Inflammatory macrophage treated with lipopolysaccharide for 1 hour (primary cell): ENCODE data around the gene VPS37B.
A peak's percentile ranks its signal among the peaks of the same experiment; 100 is the strongest.
"Not testable (repeated sequence)": the region's sequence is repeated elsewhere in the genome, so short reads cannot be mapped to it uniquely, and the experiment has no call there.

Experiments used
- DNase-seq, 2 donors: peaks; one replicate each; pipeline ENCODE4 v3.0.0-alpha.2; 2020 to 2022

VPS37B gene

GRCh38 chr12:122880155-122880667 lies 15.7 kb downstream of the VPS37B start:
- DNase-seq = no peak

GRCh38 chr12:122878780-122879612 lies 16.9 kb downstream of the VPS37B start:
- DNase-seq = no peak

DNA sequence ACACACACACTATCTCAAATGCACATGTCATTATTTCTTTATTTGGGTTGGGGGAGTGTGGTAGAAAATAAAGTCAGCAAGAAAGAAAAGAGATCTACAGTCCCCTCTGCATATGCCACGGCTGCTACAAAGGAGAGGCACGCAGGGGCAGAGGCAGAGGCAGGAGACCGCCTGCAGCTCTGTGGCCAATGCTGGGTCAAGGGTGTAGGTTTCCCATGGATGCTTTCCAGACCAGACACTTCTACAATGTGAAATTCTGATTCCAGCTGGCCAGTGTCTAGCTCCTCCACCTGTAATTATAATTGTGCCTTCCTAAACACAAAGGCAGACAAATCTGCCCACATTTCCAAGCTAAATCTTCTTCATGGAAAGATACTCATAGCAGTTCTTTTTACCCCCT lies 19.2 kb downstream of the VPS37B start:
- no peak for DNase-seq

GRCh38 chr12:122876281-122876680 lies 19.6 kb downstream of the VPS37B start:
- not testable (repeated sequence) for DNase-seq

GRCh38 chr12:122875590-122876220 lies 20.2 kb downstream of the VPS37B start:
- DNase-seq = no peak

GRCh38 chr12:122874081-122874480 lies 21.8 kb downstream of the VPS37B start:
- DNase-seq = no peak

DNA sequence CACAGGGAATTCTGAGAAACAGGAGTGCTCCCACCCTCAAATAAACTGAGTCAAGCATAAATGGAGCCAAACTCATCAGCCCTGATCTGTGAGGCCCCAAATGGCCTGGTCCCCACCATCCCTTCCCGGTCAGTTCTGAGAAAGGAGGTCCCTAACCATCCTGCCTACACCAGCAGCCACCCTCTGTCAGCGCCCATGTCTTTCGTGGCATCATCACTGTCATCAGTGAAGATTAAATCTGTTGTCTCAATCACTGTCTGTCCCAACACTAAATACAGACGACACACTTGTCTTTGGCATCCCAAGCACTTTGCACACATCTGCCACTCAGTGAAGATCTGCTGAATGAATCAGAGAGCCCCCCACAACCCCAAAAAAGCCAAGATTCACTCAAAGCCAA lies 22.4 kb downstream of the VPS37B start:
- DNase-seq = no peak

DNA sequence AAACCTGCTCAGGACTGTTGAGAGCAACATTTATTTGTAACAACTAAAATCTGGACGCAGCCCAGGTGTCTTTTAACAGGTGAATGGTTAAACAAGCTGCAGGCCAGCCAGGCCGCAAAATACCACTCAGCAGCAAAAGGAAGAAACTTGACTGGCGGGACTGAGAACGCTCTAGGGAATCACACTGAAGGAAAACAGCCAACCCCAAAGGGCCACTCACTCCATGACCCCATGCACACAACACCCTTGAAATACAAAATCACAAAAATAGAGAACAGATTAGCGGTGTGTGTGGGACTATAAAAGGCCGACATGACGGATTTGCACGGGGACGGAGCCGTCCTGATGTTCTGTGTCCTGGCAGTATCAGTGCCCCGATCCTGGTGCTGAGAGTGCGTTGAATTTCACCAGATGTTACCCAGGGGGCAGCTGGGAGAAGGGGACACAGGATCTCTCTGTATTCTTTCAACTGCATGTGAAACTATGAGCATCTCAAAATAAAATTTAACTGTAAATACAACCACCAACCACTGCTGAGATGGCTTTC lies 23.0 kb downstream of the VPS37B start:
- no peak for DNase-seq

DNA sequence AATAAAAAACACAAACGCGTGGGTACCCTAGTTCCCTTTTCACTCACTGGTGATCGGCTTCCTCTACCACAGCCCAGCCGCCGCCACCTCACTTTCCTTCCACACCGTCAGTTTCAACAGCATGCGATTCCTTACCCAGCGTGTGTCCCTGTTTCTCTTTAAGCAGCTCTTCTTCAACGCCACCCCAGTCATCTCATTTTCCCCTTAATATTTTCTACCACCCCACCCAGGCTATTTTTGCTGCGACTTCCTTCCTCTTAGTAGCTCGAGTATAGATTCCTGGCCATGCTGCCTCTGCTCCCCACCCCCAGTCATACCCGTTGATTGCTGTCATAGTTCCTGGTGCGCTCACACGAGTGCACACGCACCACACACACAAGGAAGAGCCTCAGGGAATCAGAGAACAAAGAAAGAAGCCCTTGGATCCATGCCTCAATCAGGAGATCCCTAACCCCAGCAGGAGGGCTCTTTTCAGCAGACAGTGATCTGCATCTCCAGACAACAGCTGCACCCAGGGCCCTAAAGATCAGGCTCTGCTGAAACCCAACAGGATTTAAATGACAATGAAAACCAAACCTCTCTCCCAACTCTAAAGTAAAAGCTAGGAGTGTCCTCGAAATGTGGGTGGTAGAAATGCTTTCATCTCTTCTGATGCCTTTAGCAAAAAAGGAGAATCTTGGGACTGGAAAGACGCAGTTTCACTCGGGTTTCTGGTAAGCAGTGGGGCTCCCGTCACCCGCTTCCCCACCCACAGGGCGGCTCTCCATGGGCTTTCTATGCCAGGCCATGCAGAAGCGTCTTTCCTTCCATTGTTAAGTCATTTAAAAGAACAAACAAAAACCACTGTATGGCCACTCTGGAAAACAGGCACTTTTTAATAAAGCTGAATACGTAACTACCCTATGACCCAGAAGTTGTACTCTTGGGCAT lies 23.8 kb downstream of the VPS37B start:
- peak; percentile 78 to 80 for DNase-seq

GRCh38 chr12:122870867-122871664 lies 24.9 kb downstream of the VPS37B start:
- DNase-seq = no peak

DNA sequence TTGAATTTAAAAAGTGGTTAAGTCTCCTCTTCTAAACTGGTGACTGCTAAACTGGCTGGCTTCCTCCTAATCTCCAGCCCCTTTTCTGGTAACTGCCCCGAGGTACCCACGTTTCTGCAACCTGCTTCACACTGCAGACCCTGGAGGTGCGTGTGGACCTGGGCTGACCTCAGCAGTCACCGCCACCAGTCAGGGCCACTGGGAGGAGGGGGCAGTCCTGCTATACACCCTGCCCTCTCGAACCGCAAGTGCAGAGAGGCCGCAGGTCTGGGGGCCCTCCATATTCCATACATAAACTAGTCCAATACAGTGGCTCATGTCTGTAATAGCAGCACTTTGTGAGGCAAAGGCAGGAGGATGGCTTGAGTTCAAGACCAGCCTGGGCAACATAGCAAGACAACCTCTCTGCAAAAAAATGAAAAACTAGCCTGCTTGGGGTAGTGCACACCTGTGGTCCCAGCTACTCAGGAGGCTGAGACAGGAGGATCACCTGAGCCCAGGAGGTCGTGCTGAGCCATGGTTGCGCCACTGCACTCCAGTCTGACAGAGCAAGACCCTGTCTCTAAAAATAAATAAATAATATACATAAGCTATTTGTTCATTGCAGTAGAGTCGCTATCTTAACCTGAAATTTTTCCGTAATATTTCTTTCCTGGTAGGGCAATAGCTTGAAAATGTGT lies 25.6 kb downstream of the VPS37B start:
- no peak for DNase-seq

DNA sequence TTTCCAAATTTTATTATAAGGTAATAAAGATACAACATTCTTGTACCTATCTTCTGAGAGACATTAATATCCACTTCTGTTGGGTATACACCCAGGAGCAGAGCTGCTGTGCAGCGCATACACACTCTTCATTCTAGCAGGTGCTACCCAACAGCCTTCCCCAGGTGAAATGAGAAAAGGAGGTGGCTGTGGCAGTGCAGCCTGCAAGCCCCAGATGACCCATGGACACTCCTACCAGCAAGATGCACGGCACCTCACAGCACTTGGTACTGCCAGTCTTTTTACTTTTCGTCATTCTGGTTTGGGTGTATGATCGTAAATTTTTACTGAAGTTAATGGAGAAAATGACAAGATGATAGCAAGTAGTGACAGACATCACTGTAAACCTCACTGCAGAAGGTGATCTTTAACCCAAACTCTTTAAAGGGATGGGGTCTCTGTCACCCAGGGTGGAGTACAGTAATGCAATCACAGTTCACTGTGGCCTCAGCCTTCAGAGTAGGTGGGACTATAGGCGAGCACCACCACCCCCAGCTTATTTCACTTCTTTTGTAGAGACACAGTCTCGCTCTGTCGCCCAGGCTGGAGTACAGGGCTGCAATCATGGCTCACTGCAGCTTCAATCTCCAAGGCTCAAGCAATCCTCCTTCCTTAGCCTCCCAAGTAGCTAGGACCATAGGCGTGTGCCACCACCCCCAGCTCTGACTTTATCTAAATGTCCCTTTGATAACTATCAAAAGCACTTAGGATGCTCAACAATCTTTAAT lies 26.5 kb downstream of the VPS37B start:
- no peak for DNase-seq

- no peak for DNase-seq
Observed at GRCh38 chr12:122868471-122869177, 27.3 kb downstream of the VPS37B start.

DNA sequence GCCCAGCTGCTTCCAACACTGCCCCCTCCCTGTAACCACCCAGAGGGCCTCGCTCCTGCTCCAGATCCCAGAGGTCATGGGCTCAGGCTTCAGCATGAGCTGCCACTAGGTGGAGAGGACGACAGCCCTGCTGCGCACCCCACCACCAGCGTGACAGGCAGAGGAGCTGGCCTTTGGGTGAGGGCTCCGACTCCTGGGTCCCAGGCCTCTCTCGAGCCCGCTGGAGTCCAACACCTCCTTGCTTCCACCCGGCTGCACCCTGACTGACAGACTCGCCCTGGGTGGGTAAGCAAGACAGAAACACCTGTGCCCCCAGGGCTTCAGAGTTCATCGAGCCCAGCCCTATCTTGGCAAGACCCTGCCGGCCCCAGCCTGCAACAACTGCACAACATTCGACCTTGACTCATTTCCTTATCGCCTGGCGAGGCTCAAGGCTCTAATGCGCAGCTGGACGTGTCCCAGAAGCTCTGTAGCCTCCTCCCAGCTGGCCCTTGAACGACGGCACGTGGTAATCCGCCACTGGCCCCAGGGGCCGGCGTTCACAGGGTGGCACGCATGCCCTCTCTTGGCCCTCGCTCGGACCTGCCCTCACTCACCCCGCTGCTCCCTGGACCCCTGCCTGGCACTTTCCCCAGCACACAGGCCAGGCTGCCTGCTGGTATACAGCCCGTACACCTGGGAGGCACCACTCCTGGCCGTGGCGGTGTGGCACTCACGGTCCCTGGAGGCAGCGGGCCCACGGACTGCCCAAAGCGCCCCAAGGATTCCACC lies 28.0 kb downstream of the VPS37B start:
- DNase-seq = no peak

- no peak for DNase-seq
Observed at GRCh38 chr12:122866950-122867607, 28.8 kb downstream of the VPS37B start.

GRCh38 chr12:122866379-122866778 lies 29.5 kb downstream of the VPS37B start:
- DNase-seq = no peak

- DNase-seq = no peak
Observed at GRCh38 chr12:122865268-122866231, 30.4 kb downstream of the VPS37B start.
